HG03342 (cell line): ENCODE data around the gene OPN1MW.
"Not testable (repeated sequence)": the region's sequence is repeated elsewhere in the genome, so short reads cannot be mapped to it uniquely, and the experiment has no call there.

Experiments
- ATAC-seq: cut with Tn5 transposase; IDR thresholded peaks from one replicate; pipeline ENCODE4 v1.9.1; 2021; ENCODE audit warnings: mild to moderate bottlenecking, moderate library complexity; ENCODE audit not compliant: unreplicated experiment

OPN1MW gene

GRCh38 chrX:154209670-154210418 lies 27.4 kb downstream of the OPN1MW start:
- ATAC-seq, result not testable (repeated sequence)

GRCh38 chrX:154211057-154211456 lies 28.7 kb downstream of the OPN1MW start:
- not testable (repeated sequence) for ATAC-seq

- ATAC-seq, result not testable (repeated sequence)
Measured at GRCh38 chrX:154211499-154211898, 29.1 kb downstream of the OPN1MW start.

- not testable (repeated sequence) for ATAC-seq
Measured at GRCh38 chrX:154219456-154219855, 37.1 kb downstream of the OPN1MW start, which contains the start of gene OPN1MW2. OPN1MW2 (plus strand) TSS chrX:154219756; CDS start chrX:154219816, 60 bp downstream.

- not testable (repeated sequence) for ATAC-seq
Measured at GRCh38 chrX:154225292-154225691, 42.9 kb downstream of the OPN1MW start.

- ATAC-seq, result not testable (repeated sequence)
Measured at GRCh38 chrX:154226706-154227105, 44.3 kb downstream of the OPN1MW start.

GRCh38 chrX:154231443-154231842 lies 49.0 kb downstream of the OPN1MW start:
- not testable (repeated sequence) for ATAC-seq

- ATAC-seq, result not testable (repeated sequence)
Measured at GRCh38 chrX:154233620-154234019, 51.2 kb downstream of the OPN1MW start.

GRCh38 chrX:154238939-154239559 lies 56.7 kb downstream of the OPN1MW start:
- not testable (repeated sequence) for ATAC-seq

GRCh38 chrX:154239982-154240503 lies 57.6 kb downstream of the OPN1MW start:
- not testable (repeated sequence) for ATAC-seq
